Measurements from ENCODE around the gene HOXA2.

The HOXA2 gene

DNA sequence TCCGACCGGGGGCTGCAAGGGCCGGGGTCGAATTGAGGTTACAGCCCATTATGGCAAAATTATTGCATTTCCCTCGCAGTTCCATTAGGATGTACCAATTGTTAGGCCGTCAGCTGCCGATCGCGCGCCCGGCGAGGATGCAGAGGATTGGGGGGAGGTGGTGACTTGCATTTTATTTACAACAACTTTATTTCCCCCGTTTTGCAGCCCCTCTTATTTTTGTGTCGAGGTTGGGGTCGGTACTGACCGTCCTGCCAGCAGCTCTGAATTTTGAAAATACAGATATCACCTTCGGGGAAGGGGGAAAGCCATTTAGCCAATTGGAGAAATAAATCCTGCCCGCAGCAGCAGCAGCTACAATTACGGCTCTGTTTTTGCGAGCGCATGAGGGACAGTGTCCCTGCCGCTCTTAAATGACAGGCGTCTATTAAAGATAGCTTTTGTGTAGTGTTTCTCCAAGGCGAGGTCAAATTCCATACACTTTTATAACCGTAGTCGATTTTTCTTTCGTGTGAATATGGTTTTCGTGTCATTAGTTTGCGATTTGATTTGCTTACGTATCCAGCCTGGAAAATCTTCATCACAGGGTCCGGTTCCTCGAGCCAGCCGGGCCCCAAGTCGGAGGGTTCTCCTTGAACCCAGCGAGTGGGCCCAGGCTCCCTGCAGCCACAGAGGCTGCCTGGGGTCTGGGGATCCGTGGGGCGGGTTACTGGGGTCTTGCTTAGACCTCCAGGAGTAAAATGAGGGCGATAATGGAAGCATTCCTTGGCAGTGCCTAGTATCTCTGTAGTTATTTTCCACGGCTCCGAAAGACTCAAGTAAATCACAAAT, 41.7 kb upstream of the HOXA2 start:
- TF ChIP-seq, protein P1, sequence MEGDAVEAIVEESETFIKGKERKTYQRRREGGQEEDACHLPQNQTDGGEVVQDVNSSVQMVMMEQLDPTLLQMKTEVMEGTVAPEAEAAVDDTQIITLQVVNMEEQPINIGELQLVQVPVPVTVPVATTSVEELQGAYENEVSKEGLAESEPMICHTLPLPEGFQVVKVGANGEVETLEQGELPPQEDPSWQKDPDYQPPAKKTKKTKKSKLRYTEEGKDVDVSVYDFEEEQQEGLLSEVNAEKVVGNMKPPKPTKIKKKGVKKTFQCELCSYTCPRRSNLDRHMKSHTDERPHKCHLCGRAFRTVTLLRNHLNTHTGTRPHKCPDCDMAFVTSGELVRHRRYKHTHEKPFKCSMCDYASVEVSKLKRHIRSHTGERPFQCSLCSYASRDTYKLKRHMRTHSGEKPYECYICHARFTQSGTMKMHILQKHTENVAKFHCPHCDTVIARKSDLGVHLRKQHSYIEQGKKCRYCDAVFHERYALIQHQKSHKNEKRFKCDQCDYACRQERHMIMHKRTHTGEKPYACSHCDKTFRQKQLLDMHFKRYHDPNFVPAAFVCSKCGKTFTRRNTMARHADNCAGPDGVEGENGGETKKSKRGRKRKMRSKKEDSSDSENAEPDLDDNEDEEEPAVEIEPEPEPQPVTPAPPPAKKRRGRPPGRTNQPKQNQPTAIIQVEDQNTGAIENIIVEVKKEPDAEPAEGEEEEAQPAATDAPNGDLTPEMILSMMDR (IDR thresholded peaks at IDR 0.05; ENCODE audit: insufficient read depth, low read depth, low read length, missing control alignments): peak; percentile 57
- DNase-seq (ENCODE audit: low read depth): no peak
- no peak overlapping the region for H3K4me3 ChIP-seq (ENCODE audit: low read depth, low read length)

DNA sequence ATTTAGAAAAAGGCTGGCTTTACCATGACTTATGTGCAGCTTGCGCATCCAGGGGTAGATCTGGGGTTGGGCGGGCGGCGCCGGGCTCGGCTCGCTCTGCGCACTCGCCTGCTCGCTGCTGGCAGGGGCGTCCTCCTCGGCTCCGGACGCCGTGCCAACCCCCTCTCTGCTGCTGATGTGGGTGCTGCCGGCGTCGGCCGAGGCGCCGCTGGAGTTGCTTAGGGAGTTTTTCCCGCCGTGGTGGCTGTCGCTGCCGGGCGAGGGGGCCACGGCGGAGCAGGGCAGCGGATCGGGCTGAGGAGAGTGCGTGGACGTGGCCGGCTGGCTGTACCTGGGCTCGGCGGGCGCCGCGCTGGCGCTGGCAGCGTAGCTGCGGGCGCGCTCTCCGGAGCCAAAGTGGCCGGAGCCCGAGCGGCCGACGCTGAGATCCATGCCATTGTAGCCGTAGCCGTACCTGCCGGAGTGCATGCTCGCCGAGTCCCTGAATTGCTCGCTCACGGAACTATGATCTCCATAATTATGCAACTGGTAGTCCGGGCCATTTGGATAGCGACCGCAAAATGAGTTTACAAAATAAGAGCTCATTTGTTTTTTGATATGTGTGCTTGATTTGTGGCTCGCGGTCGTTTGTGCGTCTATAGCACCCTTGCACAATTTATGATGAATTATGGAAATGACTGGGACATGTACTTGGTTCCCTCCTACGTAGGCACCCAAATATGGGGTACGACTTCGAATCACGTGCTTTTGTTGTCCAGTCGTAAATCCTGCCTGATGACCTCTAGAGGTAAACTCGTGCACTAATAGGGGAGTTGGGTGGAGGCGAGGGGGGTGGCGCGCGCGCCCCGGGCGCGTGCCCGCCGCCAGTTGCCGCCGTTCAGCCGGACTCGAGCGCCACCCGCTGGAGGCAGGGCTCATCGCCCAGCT, 40.8 kb upstream of the HOXA2 start, which contains the start of gene HOXA5:
Gene HOXA5, minus strand, starts transcription at position 659 of the 927 bp plus-strand sequence. Its CDS starts 74 bp downstream, at position 585.
- peak; percentile 85 for DNase-seq (ENCODE audit: low read depth)
- H3K4me3 ChIP-seq (ENCODE audit: low read depth, low read length): peak within 1 kb of the TSS; percentile 37
- TF ChIP-seq, protein P1 (IDR thresholded peaks at IDR 0.05; ENCODE audit: insufficient read depth, low read depth, low read length, missing control alignments): no peak

DNA sequence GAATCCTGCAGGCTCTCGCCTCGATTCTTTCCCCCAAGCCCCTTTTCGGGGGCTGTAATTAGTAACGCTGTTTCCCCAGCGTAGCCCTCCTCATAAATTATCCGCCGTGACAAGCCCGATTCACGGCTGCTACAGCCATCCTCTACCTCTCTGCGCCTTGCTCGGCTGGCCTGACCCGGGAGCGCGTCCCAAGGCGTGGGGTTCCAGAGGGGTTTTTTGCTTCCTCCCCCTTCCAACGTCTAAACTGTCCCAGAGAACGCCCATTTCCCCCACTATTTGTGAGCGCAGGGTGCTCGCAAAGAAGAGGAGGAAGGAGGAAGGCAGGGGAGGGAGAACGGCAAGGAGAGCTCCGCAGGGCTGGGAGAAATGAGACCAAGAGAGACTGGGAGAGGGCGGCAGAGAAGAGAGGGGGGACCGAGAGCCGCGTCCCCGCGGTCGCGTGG, 40.1 kb upstream of the HOXA2 start:
- DNase-seq (ENCODE audit: low read depth): no peak
- peak overlapping the region; percentile 37; the same call in 1 of the 2 replicates for H3K4me3 ChIP-seq (ENCODE audit: low read depth, low read length)
- TF ChIP-seq, protein P1 (IDR thresholded peaks at IDR 0.05; ENCODE audit: insufficient read depth, low read depth, low read length, missing control alignments): no peak

DNA sequence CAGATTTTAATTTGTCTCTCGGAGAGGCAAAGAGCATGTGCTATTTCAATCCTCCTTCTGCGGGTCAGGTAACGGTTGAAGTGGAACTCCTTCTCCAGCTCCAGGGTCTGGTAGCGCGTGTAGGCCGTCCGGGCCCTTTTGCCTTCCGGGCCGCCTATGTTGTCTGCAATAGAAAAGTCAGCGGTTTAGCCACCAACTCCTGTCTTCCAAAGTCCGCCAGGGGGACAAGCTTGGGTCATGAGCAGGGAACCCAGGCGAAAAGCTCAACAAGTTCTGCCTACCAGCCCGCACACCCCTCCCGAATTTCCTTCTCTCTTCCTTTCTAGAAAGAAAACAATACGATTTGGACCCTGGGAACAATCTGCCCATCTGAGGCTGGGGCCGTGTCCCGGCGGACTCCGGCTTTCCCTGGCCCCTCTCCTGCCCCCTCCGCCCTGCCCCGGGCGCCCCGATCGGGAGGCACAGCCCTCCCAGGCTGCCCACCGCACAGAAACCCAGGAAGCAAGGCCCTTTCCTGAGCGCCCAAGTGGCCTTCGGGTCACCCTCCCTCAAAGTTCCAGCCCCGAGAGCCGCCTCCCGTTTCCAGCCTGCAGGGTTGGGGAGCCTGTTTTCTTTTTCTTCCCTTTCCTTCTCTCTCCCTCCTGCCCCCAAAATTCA, 39.6 kb upstream of the HOXA2 start:
- H3K4me3 ChIP-seq (ENCODE audit: low read depth, low read length): no peak overlapping the region
- no peak for DNase-seq (ENCODE audit: low read depth)
- TF ChIP-seq, protein P1 (IDR thresholded peaks at IDR 0.05; ENCODE audit: insufficient read depth, low read depth, low read length, missing control alignments): no peak

DNA sequence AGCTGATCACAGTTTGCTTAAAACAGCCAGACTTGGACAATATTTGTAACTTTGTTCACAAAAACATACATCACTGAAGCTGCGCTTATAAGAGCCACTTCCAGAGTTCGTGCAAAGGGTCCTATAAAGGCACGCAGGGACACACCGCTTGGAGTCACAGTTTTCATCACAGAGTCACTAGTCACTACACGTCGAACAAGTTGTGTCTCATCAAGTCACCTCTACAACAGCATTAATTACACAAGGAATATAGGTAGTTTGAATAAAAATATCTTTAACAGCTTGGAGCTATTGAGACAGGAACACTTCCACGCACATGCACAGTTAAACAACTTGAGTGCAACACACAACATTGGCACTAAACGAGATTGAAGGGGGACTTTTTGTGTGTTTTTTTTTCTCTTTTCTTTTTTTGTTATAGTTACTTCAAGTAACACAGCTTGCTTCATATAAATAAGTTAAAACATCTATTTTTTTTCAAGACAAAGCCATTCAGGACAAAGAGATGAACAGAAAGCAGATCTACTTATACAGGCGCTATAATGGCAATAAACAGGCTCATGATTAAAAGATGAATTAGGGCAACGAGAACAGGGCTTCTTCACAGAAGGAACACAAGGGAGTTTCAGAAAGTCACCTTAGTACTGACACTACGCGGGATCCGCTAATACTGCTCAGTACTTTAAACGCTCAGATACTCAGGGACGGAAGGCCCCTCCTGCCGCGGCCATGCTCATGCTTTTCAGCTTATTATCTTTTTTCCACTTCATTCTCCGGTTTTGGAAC, 38.8 kb upstream of the HOXA2 start:
- DNase-seq (ENCODE audit: low read depth): no peak
- TF ChIP-seq, protein P1 (IDR thresholded peaks at IDR 0.05; ENCODE audit: insufficient read depth, low read depth, low read length, missing control alignments): no peak
- no peak overlapping the region for H3K4me3 ChIP-seq (ENCODE audit: low read depth, low read length)

Data from GM12865 (cell line).